ENCODE data around the gene ARFGEF3.

The ARFGEF3 gene

DNA sequence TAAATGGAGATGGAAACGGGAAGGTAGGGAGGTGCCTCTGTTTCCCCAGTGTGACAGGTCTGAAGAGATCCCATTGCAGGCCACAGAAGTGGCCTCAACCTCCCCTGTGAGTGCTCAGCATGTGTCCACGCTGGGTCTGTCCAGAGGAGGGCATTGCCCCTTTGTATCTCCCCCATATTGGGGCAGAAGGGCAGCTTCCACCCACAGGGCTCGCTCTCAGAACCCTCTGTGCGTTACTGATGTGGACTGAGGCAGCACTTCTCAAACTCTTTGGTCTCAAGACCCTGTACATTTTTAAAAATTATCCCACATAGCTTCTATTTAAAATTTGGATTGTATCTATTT lies 22.0 kb downstream of the ARFGEF3 start:
- Histone ChIP-seq H3K4me2 (no peak overlapping the region), H3K4me3 (no peak overlapping the region), H3K4me1 (no peaks in the 10 kb centered on the region), H3K9me3 (replicated peaks in 1 of 11) (peaks cover 0 to 8% (median 3%) of the 10 kb centered on the region in 11 experiments; a peak in 6 of 22 replicates), H3K9ac (no peak overlapping the region), H3K27me3 (no peaks in the 10 kb centered on the region), H3K27ac (no peak overlapping the region), H3K36me3 (no peaks in the 10 kb centered on the region), H4K20me1 (no peaks in the 10 kb centered on the region)
- no peak for TF ChIP-seq Cebpa-rat (IDR thresholded peaks at IDR 0.05)

DNA sequence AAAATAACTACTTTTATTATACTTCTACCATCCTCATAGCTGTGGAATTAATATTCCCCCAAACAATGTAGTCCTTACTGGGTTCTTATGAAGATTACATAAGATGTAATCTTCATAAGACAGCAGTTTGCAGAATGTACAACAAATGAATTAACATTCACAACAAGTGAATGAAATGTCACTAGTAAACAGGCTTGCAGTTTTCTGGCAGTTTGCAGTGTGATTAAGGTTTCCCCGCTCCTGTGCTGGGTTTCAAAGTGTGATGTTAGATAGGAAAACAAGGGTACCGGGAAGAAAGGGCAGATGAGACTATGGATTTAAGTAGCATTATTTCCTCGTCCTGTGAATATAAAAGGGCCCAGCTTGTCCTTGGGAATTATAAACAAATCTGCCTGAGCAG lies 22.5 kb downstream of the ARFGEF3 start:
- Histone ChIP-seq H3K4me2 (no peak overlapping the region), H3K36me3 (no peaks in the 10 kb centered on the region)

DNA sequence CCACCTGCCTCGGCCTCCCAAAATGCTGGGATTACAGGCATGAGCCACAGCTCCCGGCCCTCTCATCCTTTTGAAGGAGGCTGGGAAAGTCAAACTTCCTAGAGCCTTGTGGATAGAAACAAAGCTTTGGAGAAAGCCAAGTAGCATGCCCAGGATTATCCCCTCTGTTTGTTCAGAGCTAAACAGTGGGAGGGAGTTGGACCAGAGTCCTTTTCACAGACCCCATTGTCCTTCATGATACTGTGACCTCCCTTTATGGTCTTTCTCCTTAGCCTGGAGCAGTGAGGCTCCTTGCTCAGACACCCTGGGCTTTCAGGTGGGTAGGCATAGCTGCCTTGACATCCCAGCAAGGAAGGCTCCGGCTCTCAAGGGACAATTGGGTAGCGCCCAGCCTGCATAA lies 25.4 kb downstream of the ARFGEF3 start:
- Histone ChIP-seq H3K27ac (no peak overlapping the region), H3K4me1 (no peaks in the 10 kb centered on the region), H3K36me3 (no peaks in the 10 kb centered on the region), H3K4me2 (no peak overlapping the region), H3K4me3 (no peak overlapping the region), H3K9me3 (replicated peaks in 1 of 11) (no peaks in the 10 kb centered on the region), H3K27me3 (no peaks in the 10 kb centered on the region), H3K9ac (no peak overlapping the region), H4K20me1 (no peaks in the 10 kb centered on the region)
- no peak for TF ChIP-seq Cebpa-rat (IDR thresholded peaks at IDR 0.05)

More for the DNA sequence above, 22.5 kb downstream of the ARFGEF3 start:
- no peaks in the 10 kb centered on the region for H3K4me1 ChIP-seq
- H4K20me1 ChIP-seq, result no peaks in the 10 kb centered on the region
- H3K9ac ChIP-seq, result no peak overlapping the region
- no peak overlapping the region for H3K4me3 ChIP-seq
- H3K27ac ChIP-seq, result no peak overlapping the region
- TF ChIP-seq Cebpa-rat (IDR thresholded peaks at IDR 0.05), result no peak
- no peaks in the 10 kb centered on the region for H3K27me3 ChIP-seq
- peaks cover 0 to 3% (median 0%) of the 10 kb centered on the region in 11 experiments; a peak in 1 of 22 replicates for H3K9me3 ChIP-seq (replicated peaks in 1 of 11)

DNA sequence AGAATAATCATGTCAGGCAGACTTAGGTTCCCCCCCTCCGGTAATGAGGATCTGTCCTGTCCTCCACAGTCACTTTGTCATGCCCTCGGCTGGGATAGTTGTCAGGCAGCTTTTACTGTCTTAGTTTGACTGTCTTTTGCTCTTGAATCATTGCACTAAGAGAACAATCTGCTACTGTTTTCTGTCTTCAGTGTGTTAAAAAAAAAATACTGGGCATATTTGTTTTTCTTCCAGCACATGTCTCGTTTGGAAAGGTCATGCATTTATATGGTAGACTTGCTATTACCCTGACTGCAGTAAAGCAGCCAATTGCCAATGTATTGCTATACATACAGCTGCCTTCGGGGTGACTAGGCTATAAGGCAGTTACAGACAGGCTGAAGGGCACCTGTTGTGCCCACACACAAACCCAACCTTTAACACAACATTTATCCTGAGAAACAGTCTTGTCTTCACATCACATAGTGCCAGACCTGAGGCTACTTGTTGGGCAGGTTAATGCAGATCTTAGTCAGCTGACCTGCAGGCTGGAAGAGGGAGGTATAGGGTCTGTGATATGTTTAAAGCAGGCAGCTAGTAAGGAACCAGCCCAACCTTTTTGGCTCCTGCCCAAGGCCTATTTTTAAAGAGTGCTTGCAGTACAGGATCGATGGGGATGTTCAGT lies 26.7 kb downstream of the ARFGEF3 start:
- Histone ChIP-seq H3K4me3 (no peak overlapping the region), H3K9ac (no peak overlapping the region), H3K27me3 (no peaks in the 10 kb centered on the region), H3K36me3 (no peaks in the 10 kb centered on the region), H3K9me3 (replicated peaks in 1 of 11) (no peaks in the 10 kb centered on the region), H4K20me1 (no peaks in the 10 kb centered on the region), H3K27ac (no peak overlapping the region), H3K4me2 (no peak overlapping the region), H3K4me1 (no peaks in the 10 kb centered on the region)
- TF ChIP-seq Cebpa-rat (IDR thresholded peaks at IDR 0.05), result no peak

DNA sequence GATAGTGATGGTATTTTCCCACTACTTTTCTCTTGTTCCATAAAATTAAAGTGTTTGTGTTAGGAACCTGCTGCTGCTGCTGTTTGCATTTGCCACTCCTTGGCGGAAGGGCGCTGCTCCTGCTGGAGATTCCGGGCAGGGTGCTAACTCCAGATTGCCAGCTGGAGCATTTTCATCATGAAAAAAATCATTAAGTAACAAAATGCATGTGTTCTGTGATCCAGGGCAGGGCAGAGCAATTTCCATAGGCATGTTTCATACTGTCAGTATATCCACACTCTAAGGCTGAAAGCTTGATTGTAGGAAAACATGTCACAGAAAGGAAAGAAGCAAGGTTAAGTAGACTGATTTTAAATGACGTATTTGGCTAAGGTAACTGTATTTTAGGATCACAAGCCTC lies 32.5 kb downstream of the ARFGEF3 start:
- no peak overlapping the region for H3K4me2 ChIP-seq
- no peak overlapping the region for H3K27ac ChIP-seq
- no peaks in the 10 kb centered on the region for H3K9me3 ChIP-seq (replicated peaks in 1 of 11)
- H3K27me3 ChIP-seq, result no peaks in the 10 kb centered on the region
- H3K36me3 ChIP-seq, result no peaks in the 10 kb centered on the region
- no peaks in the 10 kb centered on the region for H4K20me1 ChIP-seq
- H3K4me3 ChIP-seq, result no peak overlapping the region
- no peaks in the 10 kb centered on the region for H3K4me1 ChIP-seq
- no peak overlapping the region for H3K9ac ChIP-seq
- no peak for TF ChIP-seq Cebpa-rat (IDR thresholded peaks at IDR 0.05)

DNA sequence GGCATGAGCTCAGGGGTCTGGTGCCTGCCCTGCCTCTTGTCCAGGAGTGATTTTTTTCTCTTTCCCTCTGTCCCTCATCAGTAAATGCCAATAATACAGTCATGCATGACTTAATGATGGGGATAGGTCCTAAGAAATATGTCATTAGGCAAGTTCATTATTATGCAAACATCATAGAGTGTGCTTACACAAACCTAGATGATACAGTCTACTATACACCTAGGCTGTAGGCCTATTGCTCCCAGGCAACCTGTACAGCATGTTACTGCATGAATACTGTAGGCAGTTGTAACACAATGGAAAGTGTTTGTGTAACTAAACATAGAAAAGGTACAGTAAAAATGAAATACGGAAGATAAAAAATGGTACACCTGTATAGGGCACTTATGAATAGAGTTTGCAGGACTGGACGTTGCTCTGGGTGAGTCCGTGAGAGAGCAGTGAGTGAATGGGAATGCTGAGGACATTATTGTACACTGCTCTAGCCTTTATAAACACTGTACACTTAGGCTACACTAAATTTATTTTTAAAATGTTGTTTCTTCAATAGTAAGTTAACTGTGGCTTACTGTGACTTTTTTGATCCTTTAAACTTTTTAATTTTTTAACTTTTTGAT lies 34.5 kb downstream of the ARFGEF3 start:
- no peaks in the 10 kb centered on the region for H3K27me3 ChIP-seq
- H3K27ac ChIP-seq, result no peak overlapping the region
- H4K20me1 ChIP-seq, result no peaks in the 10 kb centered on the region
- peaks cover 0 to 6% (median 0%) of the 10 kb centered on the region in 11 experiments; a peak in 2 of 22 replicates for H3K9me3 ChIP-seq (replicated peaks in 1 of 11)
- H3K9ac ChIP-seq, result no peak overlapping the region
- H3K4me1 ChIP-seq, result no peaks in the 10 kb centered on the region
- H3K36me3 ChIP-seq, result no peaks in the 10 kb centered on the region
- TF ChIP-seq Cebpa-rat (IDR thresholded peaks at IDR 0.05), result no peak
- H3K4me2 ChIP-seq, result no peak overlapping the region
- H3K4me3 ChIP-seq, result no peak overlapping the region

DNA sequence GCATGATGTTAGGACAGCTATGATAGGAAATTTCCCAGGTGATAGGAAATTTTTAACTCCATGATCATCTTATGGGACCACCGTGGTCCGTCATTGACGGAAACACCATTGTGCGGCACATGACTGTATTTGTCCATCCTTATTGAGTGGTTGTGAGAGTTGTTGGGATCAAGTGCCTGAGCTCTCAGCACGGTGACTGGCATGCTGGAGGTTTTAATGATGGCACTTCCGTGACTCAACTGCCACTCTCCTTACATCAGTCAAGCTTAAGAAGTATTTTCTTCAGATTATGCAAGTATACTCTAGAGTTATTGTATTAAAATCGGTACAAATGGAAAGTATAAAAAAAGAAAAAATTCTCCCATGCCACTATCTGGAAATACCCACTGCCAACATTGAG lies 35.8 kb downstream of the ARFGEF3 start:
- no peaks in the 10 kb centered on the region for H4K20me1 ChIP-seq
- H3K27ac ChIP-seq, result no peak overlapping the region
- no peaks in the 10 kb centered on the region for H3K36me3 ChIP-seq
- H3K9me3 ChIP-seq (replicated peaks in 1 of 11), result peaks cover 0 to 6% (median 0%) of the 10 kb centered on the region in 11 experiments; a peak in 2 of 22 replicates
- H3K4me3 ChIP-seq, result no peak overlapping the region
- H3K9ac ChIP-seq, result no peak overlapping the region
- TF ChIP-seq Cebpa-rat (IDR thresholded peaks at IDR 0.05), result no peak
- no peaks in the 10 kb centered on the region for H3K27me3 ChIP-seq
- no peak overlapping the region for H3K4me2 ChIP-seq
- no peaks in the 10 kb centered on the region for H3K4me1 ChIP-seq

DNA sequence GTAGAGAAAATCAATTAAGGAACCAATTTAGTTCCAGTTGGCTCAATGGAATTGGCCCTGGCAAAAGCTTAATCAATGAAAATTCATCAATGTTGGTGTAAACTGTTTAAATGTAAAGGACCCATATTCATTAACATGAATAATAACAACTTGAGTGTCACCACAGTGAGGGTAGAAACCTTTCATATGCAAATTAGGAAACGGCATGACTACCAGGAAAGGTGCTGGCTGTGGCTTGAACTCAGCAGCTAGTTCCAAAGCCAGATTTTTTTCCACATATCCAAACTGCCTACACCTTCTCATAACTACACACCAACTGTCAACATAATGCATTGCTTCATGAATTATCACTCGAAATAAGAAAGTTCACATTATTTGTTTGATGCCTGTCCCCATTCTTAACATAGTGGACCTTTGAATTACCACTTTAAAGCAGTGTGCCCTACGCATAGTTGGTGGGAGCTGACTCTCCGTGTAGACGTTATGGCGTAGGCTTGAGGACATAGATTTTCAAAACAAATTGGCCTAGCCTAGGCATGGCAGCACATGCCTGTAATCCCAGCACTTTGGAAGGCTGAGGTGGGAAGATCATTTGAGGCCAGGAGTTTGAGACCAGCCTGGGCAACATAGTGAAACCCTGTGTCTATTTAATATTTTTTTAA lies 36.8 kb downstream of the ARFGEF3 start:
- H3K9ac ChIP-seq, result no peak overlapping the region
- H3K27me3 ChIP-seq, result no peaks in the 10 kb centered on the region
- no peaks in the 10 kb centered on the region for H3K36me3 ChIP-seq
- H4K20me1 ChIP-seq, result no peaks in the 10 kb centered on the region
- no peak overlapping the region for H3K4me3 ChIP-seq
- H3K4me2 ChIP-seq, result no peak overlapping the region
- TF ChIP-seq Cebpa-rat (IDR thresholded peaks at IDR 0.05), result no peak
- no peaks in the 10 kb centered on the region for H3K4me1 ChIP-seq
- H3K9me3 ChIP-seq (replicated peaks in 1 of 11), result peaks cover 0 to 6% (median 0%) of the 10 kb centered on the region in 11 experiments; a peak in 2 of 22 replicates
- H3K27ac ChIP-seq, result no peak overlapping the region

DNA sequence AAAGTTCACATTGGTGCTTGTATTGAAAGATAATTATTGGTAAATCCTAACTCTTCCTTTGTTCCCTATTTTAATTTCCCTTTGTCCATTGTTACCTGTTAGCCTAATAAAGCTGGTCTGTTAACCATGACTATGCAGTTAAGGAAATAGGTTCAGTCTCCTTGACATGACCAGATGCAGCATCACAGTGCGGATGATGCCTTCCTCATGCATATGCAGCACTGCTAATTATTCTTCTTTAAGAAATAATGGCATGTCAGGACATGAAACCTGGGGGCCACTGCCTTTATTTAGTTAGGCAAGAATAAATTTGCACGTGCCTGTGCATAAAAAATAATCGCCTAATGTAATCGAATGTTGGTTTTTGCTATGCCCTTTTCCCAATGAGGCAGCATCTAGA lies 40.1 kb downstream of the ARFGEF3 start:
- Histone ChIP-seq H3K27me3 (no peaks in the 10 kb centered on the region), H3K9ac (no peak overlapping the region), H3K4me3 (no peak overlapping the region), H3K4me2 (no peak overlapping the region), H3K36me3 (no peaks in the 10 kb centered on the region), H3K27ac (no peak overlapping the region), H3K4me1 (no peaks in the 10 kb centered on the region), H4K20me1 (no peaks in the 10 kb centered on the region), H3K9me3 (replicated peaks in 1 of 11) (peaks cover 0 to 6% (median 0%) of the 10 kb centered on the region in 11 experiments; a peak in 2 of 22 replicates)
- TF ChIP-seq Cebpa-rat (IDR thresholded peaks at IDR 0.05), result no peak

DNA sequence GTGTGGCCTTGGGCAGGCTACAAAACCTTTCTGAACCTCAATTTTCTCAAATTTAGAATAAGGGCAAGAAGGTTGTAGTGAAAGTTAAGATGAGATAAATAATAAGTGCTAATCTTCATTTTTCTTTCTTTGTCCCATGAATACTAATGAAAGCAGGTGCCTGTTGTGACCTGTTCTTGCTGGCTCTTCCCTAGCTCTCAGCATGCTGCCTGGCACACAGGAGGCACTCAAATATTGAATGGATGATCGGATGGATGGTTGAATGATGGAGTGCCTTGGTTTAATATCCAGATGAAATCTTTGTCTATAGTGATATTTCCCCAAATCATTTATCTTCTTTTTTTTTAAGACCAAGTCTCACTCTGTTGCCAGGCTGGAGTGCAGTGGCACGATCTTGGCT lies 41.6 kb downstream of the ARFGEF3 start:
- Histone ChIP-seq H3K27me3 (no peaks in the 10 kb centered on the region), H3K36me3 (no peaks in the 10 kb centered on the region), H3K4me2 (no peak overlapping the region), H3K27ac (no peak overlapping the region), H3K4me1 (no peaks in the 10 kb centered on the region), H3K9me3 (replicated peaks in 1 of 11) (peaks cover 0 to 6% (median 0%) of the 10 kb centered on the region in 11 experiments; a peak in 2 of 22 replicates), H3K4me3 (no peak overlapping the region), H3K9ac (no peak overlapping the region), H4K20me1 (no peaks in the 10 kb centered on the region)
- TF ChIP-seq Cebpa-rat (IDR thresholded peaks at IDR 0.05), result no peak

All from BLaER1 treated with 17β-estradiol and CSF1 and Interleukin-3, amounts not matched to agents 10 nM and 100 nM (cell line).